GM12891 (cell line): Measurements from ENCODE around the gene SCD5.

Source experiments
- PAX5 ChIP-seq: IDR thresholded peaks from 2 replicates; pipeline ENCODE4 v1.6.1; 2011; ENCODE audit warnings: low read length, moderate library complexity, mild to moderate bottlenecking; ENCODE audit not compliant: insufficient read depth, severe bottlenecking
- POLR2A ChIP-seq: IDR thresholded peaks from 2 replicates; pipeline ENCODE4 v1.6.1; 2011; ENCODE audit warnings: low read depth, low read length, control low read depth
- POLR2AphosphoS5 ChIP-seq: IDR thresholded peaks from 2 replicates; pipeline ENCODE4 v1.6.1; 2011; ENCODE audit warnings: low read depth, low read length, control low read depth
- SPI1 ChIP-seq: IDR thresholded peaks from 2 replicates; pipeline ENCODE4 v1.6.1; 2011; ENCODE audit warnings: low read depth, low read length, control low read depth
- TAF1 ChIP-seq: IDR thresholded peaks from 2 replicates; pipeline ENCODE4 v1.6.1; 2011; ENCODE audit warnings: low read depth, low read length, control low read depth

DNA sequence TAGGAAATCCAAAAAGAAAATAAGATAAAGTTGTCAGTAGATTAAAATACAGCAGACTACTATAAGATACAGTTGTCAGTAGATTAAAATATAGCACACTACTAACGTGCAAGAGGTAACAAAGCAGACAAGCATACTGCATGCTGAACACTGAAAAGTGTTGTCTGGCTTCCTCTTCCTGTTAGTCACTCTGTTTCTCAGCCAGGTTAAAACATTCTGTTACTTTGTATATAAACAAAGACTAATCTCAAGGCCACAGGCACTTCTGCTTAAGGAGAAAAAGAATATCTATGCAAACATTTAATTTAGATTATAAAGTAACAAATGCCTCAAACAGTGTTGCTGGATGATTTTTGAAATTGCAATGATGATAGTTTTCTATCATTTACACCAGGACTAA lies 41.0 kb upstream of the SCD5 start:
- TF ChIP-seq POLR2A (no peak), POLR2AphosphoS5 (no peak), SPI1 (no peak), TAF1 (no peak), PAX5 (no peak)
